Measurements from ENCODE around the gene DNAH10.

DNAH10 gene

DNA sequence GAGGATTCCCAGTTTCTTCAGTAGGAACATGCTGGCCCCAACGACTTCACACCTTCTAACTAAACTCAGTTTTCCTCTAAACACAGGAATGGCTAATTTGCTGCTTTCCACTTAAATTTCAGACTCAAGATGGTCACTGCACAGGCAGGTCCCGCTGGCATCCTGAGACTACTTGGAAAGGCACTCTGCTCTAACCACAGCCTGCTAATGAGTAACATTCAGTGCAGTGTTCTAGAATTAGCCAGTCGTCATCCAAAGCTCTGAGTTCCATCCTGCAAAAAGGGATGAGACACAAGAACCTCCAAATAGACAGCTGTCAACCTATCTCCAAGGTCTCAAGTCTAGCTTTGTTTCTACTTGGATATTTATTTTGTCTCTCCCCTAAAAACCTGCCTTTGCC lies 204.5 kb downstream of the DNAH10 start:
- DNase-seq (ENCODE audit: low read depth, low spot score), result no peak

GRCh38 chr12:123967121-123967586 lies 205.1 kb downstream of the DNAH10 start:
- no peak for DNase-seq (ENCODE audit: low read depth, low spot score)

- DNase-seq (ENCODE audit: low read depth, low spot score), result no peak
These were observed 209.3 kb downstream of the DNAH10 start for GRCh38 chr12:123971449-123971769.

GRCh38 chr12:123971770-123972456 lies 209.8 kb downstream of the DNAH10 start:
- peak; percentile 99 for DNase-seq (ENCODE audit: low read depth, low spot score)

DNA sequence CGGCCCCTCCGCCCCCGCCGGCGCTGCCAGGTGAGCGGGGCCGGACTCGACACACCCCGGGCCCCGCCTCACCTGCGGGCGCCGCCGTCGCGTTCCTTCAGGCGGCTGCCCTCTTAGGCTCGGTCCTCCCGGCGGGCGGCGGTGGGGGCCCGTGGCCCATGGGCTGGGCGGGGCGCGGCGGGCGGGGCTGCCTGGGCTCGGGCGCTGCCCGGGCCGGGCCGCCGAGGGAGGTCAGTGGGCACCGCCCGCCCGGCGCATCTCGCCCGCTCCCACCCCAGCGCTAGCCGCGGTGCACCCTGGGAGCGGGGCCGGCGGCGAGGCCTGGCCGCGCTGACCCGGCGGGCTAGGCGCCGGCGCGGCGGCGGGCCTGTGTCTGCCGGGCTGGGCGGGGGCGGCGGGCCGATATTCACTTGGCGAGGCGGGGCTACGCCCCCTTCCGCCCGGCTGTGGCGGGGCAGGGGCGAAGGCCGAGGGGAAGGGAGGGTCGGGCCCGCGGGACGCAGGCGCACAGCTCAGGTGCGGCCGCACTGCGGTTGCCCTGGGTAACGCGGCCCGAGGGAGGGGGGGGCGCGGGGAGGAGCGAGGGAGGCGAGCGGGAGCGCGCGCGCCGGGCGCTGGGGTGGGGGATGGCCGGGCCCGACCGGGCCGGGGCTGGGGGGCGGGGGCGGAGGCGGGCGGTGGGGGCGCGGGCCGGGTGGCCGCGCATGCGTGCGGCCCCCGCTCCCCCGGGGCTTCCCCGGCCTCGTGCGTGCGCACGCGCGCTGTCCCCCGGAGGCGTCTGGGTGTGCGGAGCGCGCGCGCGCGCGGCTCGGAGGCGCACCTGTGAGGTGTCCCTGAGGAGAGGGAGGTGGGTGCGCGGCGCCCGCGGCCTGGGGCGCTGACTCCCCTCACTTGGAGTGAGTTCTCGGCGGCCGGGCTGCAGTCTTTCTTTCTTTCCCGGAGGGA lies 210.6 kb downstream of the DNAH10 start, which contains the start of the genes CCDC92 and ZNF664:
Gene CCDC92, minus strand, starts transcription at position 375 of the 945 bp plus-strand sequence. CDS start 28,526 bp downstream, outside the sequence.
Gene ZNF664, plus strand, starts transcription at position 759 of the 945 bp plus-strand sequence. CDS start 38,930 bp downstream, outside the sequence.
- DNase-seq (ENCODE audit: low read depth, low spot score), result no peak

DNA sequence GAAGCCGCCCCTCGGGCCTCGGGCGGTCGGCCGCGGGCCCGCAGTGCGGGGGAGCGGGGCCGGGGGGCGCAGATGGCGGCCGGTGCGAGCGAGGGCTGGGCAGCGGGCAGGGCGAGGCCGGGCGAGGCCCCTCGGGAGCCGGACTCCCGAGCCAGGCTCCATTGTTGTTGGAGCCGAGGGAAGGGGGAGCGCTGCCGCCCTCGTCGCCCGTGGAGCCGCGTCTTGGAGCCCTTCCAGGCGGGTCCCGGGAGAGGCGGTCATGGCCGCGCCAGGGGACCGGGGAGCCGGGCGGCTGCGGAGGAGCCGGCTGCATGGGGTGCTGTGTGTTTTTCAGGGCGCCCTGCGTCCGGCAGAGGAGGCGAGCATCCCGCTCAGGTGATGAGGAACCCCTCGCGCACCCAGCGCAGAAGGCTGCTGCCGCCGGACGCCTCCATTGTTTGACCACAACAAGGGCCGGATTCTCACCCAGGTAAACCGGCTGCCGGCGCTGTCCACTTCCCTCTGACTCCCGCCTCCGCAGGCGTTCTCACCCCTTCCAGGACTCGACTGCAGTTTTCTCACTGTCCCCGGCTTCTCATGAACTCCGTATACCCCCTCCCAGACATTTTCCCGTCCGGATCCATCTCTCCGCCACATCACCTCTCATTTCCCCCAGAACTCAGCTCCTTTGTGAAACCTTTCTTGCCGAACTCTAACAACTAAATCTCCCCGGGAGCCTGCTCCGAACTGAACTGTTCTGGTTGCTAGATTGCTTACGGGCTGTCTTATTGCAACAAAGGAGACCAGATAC lies 211.6 kb downstream of the DNAH10 start:
- no peak for DNase-seq (ENCODE audit: low read depth, low spot score)

- no peak for DNase-seq (ENCODE audit: low read depth, low spot score)
These were observed 214.2 kb downstream of the DNAH10 start for GRCh38 chr12:123976227-123976826.

DNA sequence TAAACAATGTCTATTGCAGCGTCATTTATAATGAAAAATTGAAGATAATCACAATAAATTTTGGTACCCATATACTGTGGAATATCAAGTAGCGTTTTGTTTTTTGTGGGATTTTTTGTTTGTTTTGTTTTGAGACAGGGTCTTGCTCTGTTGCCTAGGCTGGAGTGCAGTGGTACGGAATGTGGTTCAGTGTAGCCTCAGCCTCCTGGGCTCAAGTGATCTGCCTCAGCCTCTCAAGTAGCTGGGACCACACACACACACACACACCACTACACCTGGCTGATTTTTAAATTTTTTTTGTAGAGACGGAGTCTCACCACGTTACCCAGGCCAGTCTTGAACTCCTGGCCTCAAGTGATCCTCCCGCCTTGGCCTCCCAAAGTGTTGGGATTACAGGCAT lies 217.5 kb downstream of the DNAH10 start:
- no peak for DNase-seq (ENCODE audit: low read depth, low spot score)

DNA sequence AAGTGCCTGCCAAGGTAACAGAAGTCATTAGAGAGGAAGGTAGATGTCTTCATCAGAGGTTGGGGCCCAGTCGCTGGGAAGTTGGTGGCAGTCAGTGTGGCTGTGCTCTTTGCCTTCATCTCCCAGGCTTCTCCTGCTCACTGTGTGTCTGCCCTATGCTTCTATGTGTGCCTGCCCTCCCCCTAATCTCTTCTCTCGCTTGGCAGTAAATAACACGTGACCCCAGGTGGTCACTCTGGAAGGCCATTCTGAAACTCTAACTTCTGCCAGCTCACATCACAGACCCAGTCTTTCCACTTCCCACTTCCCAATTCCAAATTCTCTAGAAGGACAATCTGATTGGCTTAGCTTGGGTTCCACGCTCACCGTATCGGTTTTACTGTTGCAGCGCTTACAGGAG lies 220.2 kb downstream of the DNAH10 start:
- DNase-seq (ENCODE audit: low read depth, low spot score), result no peak

GRCh38 chr12:123983822-123984485 lies 221.9 kb downstream of the DNAH10 start:
- no peak for DNase-seq (ENCODE audit: low read depth, low spot score)

DNA sequence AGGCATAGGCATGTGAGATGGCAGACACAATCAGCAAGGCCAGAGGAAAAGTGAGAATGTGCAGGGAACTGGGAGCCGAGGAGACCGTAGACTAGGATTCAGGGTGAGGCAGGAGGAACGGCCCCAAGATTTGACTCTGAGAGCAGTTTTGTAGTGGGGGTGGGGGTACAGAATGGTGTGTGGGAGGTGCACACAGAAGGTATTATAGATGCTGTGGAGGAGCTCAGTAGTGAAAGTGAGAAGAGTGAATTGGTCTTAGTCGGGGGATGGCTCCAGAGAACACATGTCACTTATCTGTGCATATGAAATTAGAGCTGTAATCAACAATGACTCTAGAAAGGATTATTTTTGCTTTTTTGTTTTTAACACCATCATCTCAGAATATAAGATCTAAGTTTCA lies 222.8 kb downstream of the DNAH10 start:
- no peak for DNase-seq (ENCODE audit: low read depth, low spot score)

Measured in iPS DF 19.7 (cell line).